Adrenal gland (tissue), 5 donors: ENCODE data around the gene PTPN7.

Experiments used
- POLR2A ChIP-seq, 2 donors: fragments of 450-650 bp; IDR thresholded peaks; one replicate each; pipeline ENCODE4 v1.6.1; 2017; ENCODE audit warnings: antibody characterized with exemption in 2 of 2, mild to moderate bottlenecking in 2 of 2, moderate library complexity in 1 of 2
- TF ChIP-seq, protein P1 (sequence below), 6 experiments: fragments of 450-650 bp in 4 of 6; fragments of 200-600 bp in 2 of 6; sonication (generic) in 1 of 6; IDR thresholded peaks; 1 replicate in 5 of 6; 2 replicates in 1 of 6; pipeline versions ENCODE4 v1.5.1 to v1.8.0; 2016 to 2021; ENCODE audit warnings: antibody characterized with exemption in 6 of 6, mild to moderate bottlenecking in 2 of 6, moderate library complexity in 1 of 6
- donor health status: DM: no; HTN: no; CAD: no.

DNA sequence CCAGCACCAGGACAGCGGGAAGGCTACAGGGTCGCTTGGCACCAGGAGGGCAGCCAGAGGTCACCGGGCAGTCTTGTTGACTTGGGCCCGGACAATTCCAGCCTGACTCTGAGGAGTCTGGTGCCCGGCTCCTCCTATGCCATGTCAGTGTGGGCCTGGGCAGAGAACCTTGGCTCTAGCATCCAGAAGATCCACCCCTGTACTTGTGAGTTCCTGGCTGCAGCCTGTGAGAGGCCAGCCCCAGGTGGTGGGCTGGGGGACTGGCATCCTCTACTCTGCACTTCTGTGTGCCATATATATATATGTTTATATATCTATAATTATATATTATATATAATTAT, 11.6 kb upstream of the PTPN7 start:
- no peak for TF ChIP-seq POLR2A (IDR thresholded peaks at IDR 0.05)
- TF ChIP-seq, protein P1, sequence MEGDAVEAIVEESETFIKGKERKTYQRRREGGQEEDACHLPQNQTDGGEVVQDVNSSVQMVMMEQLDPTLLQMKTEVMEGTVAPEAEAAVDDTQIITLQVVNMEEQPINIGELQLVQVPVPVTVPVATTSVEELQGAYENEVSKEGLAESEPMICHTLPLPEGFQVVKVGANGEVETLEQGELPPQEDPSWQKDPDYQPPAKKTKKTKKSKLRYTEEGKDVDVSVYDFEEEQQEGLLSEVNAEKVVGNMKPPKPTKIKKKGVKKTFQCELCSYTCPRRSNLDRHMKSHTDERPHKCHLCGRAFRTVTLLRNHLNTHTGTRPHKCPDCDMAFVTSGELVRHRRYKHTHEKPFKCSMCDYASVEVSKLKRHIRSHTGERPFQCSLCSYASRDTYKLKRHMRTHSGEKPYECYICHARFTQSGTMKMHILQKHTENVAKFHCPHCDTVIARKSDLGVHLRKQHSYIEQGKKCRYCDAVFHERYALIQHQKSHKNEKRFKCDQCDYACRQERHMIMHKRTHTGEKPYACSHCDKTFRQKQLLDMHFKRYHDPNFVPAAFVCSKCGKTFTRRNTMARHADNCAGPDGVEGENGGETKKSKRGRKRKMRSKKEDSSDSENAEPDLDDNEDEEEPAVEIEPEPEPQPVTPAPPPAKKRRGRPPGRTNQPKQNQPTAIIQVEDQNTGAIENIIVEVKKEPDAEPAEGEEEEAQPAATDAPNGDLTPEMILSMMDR (IDR thresholded peaks at IDR 0.05) = no peak
